ENCODE measurements around the gene EPDR1.
"Not testable (repeated sequence)": the region's sequence is repeated elsewhere in the genome, so short reads cannot be mapped to it uniquely, and the experiment has no call there.

Gene EPDR1

GRCh38 chr7:37944737-37945054 lies 24.3 kb downstream of the EPDR1 start:
- H3K4me3 ChIP-seq (ENCODE audit: insufficient read length, low read depth) = no peak overlapping the region
- no peak overlapping the region for H3K9ac ChIP-seq (ENCODE audit: insufficient read length, low read depth)
- DNase-seq (ENCODE audit: low read depth, low spot score) = no peak
- TF ChIP-seq SUZ12 (IDR thresholded peaks at IDR 0.05; ENCODE audit: extremely low read depth, insufficient read depth, insufficient read length) (no peak), YY1 (IDR thresholded peaks at IDR 0.05; ENCODE audit: insufficient read depth, insufficient read length) (no peak), ZNF274 (IDR thresholded peaks at IDR 0.05; ENCODE audit: low read depth, low read length) (no peak)
- no peaks in the 10 kb centered on the region for H3K27me3 ChIP-seq (ENCODE audit: insufficient read depth, insufficient read length)
- H3K36me3 ChIP-seq (ENCODE audit: insufficient read depth, insufficient read length, low read length) = peaks cover 13% of the 10 kb centered on the region
- no peaks in the 10 kb centered on the region for H3K4me1 ChIP-seq (ENCODE audit: insufficient read depth, insufficient read length)
- H3K9me3 ChIP-seq (ENCODE audit: insufficient read depth, low read length) = no peaks in the 10 kb centered on the region

- Histone ChIP-seq H3K9ac (ENCODE audit: insufficient read length, low read depth) (no peak overlapping the region), H3K4me3 (ENCODE audit: insufficient read length, low read depth) (no peak overlapping the region), H3K4me1 (ENCODE audit: insufficient read depth, insufficient read length) (no peaks in the 10 kb centered on the region), H3K36me3 (ENCODE audit: insufficient read depth, insufficient read length, low read length) (peaks cover 17% of the 10 kb centered on the region), H3K27me3 (ENCODE audit: insufficient read depth, insufficient read length) (no peaks in the 10 kb centered on the region), H3K9me3 (ENCODE audit: insufficient read depth, low read length) (no peaks in the 10 kb centered on the region)
- TF ChIP-seq ZNF274 (IDR thresholded peaks at IDR 0.05; ENCODE audit: low read depth, low read length) (no peak), SUZ12 (IDR thresholded peaks at IDR 0.05; ENCODE audit: extremely low read depth, insufficient read depth, insufficient read length) (no peak), YY1 (IDR thresholded peaks at IDR 0.05; ENCODE audit: insufficient read depth, insufficient read length) (no peak)
- DNase-seq (ENCODE audit: low read depth, low spot score) = no peak
Observed at GRCh38 chr7:37945336-37945735, 24.9 kb downstream of the EPDR1 start.

- H3K27me3 ChIP-seq (ENCODE audit: insufficient read depth, insufficient read length) = no peaks in the 10 kb centered on the region
- no peak for DNase-seq (ENCODE audit: low read depth, low spot score)
- no peak overlapping the region for H3K9ac ChIP-seq (ENCODE audit: insufficient read length, low read depth)
- no peaks in the 10 kb centered on the region for H3K9me3 ChIP-seq (ENCODE audit: insufficient read depth, low read length)
- H3K36me3 ChIP-seq (ENCODE audit: insufficient read depth, insufficient read length, low read length) = peaks cover 30% of the 10 kb centered on the region
- no peaks in the 10 kb centered on the region for H3K4me1 ChIP-seq (ENCODE audit: insufficient read depth, insufficient read length)
- TF ChIP-seq YY1 (IDR thresholded peaks at IDR 0.05; ENCODE audit: insufficient read depth, insufficient read length) = no peak
- no peak for TF ChIP-seq SUZ12 (IDR thresholded peaks at IDR 0.05; ENCODE audit: extremely low read depth, insufficient read depth, insufficient read length)
- no peak for TF ChIP-seq ZNF274 (IDR thresholded peaks at IDR 0.05; ENCODE audit: low read depth, low read length)
- H3K4me3 ChIP-seq (ENCODE audit: insufficient read length, low read depth) = no peak overlapping the region
Observed at GRCh38 chr7:37947138-37947940, 26.9 kb downstream of the EPDR1 start.

GRCh38 chr7:37947941-37948210 lies 27.4 kb downstream of the EPDR1 start:
- TF ChIP-seq SUZ12 (IDR thresholded peaks at IDR 0.05; ENCODE audit: extremely low read depth, insufficient read depth, insufficient read length) = no peak
- TF ChIP-seq YY1 (IDR thresholded peaks at IDR 0.05; ENCODE audit: insufficient read depth, insufficient read length) = no peak
- TF ChIP-seq ZNF274 (IDR thresholded peaks at IDR 0.05; ENCODE audit: low read depth, low read length) = no peak
- Histone ChIP-seq H3K9ac (ENCODE audit: insufficient read length, low read depth) (no peak overlapping the region), H3K4me1 (ENCODE audit: insufficient read depth, insufficient read length) (no peaks in the 10 kb centered on the region)

GRCh38 chr7:37952240-37952639 lies 31.8 kb downstream of the EPDR1 start:
- Histone ChIP-seq H3K9me3 (ENCODE audit: insufficient read depth, low read length) (no peaks in the 10 kb centered on the region), H3K4me3 (ENCODE audit: insufficient read length, low read depth) (no peak overlapping the region), H3K36me3 (ENCODE audit: insufficient read depth, insufficient read length, low read length) (peaks cover 33% of the 10 kb centered on the region), H3K4me1 (ENCODE audit: insufficient read depth, insufficient read length) (no peaks in the 10 kb centered on the region), H3K9ac (ENCODE audit: insufficient read length, low read depth) (no peak overlapping the region), H3K27me3 (ENCODE audit: insufficient read depth, insufficient read length) (no peaks in the 10 kb centered on the region)
- DNase-seq (ENCODE audit: low read depth, low spot score) = no peak
- TF ChIP-seq SUZ12 (IDR thresholded peaks at IDR 0.05; ENCODE audit: extremely low read depth, insufficient read depth, insufficient read length) (no peak), YY1 (IDR thresholded peaks at IDR 0.05; ENCODE audit: insufficient read depth, insufficient read length) (no peak), ZNF274 (IDR thresholded peaks at IDR 0.05; ENCODE audit: low read depth, low read length) (no peak)

More at GRCh38 chr7:37947941-37948210, 27.4 kb downstream of the EPDR1 start:
- H3K9me3 ChIP-seq (ENCODE audit: insufficient read depth, low read length) = no peaks in the 10 kb centered on the region
- H3K27me3 ChIP-seq (ENCODE audit: insufficient read depth, insufficient read length) = no peaks in the 10 kb centered on the region
- no peak for DNase-seq (ENCODE audit: low read depth, low spot score)
- H3K36me3 ChIP-seq (ENCODE audit: insufficient read depth, insufficient read length, low read length) = peaks cover 31% of the 10 kb centered on the region
- H3K4me3 ChIP-seq (ENCODE audit: insufficient read length, low read depth) = no peak overlapping the region

GRCh38 chr7:37954217-37954616 lies 33.8 kb downstream of the EPDR1 start:
- H3K9ac ChIP-seq (ENCODE audit: insufficient read length, low read depth); DNase-seq (ENCODE audit: low read depth, low spot score); H3K4me3 ChIP-seq (ENCODE audit: insufficient read length, low read depth); H3K9me3 ChIP-seq (ENCODE audit: insufficient read depth, low read length); H3K4me1 ChIP-seq (ENCODE audit: insufficient read depth, insufficient read length); H3K27me3 ChIP-seq (ENCODE audit: insufficient read depth, insufficient read length): not testable (repeated sequence)
- H3K36me3 ChIP-seq (ENCODE audit: insufficient read depth, insufficient read length, low read length) = peaks cover 25% of the 10 kb centered on the region

GRCh38 chr7:37956791-37957190 lies 36.4 kb downstream of the EPDR1 start:
- Histone ChIP-seq H3K36me3 (ENCODE audit: insufficient read depth, insufficient read length, low read length) (peaks cover 7% of the 10 kb centered on the region), H3K27me3 (ENCODE audit: insufficient read depth, insufficient read length) (no peaks in the 10 kb centered on the region), H3K9ac (ENCODE audit: insufficient read length, low read depth) (no peak overlapping the region), H3K9me3 (ENCODE audit: insufficient read depth, low read length) (no peaks in the 10 kb centered on the region), H3K4me1 (ENCODE audit: insufficient read depth, insufficient read length) (no peaks in the 10 kb centered on the region), H3K4me3 (ENCODE audit: insufficient read length, low read depth) (no peak overlapping the region)
- DNase-seq (ENCODE audit: low read depth, low spot score) = no peak
- TF ChIP-seq SUZ12 (IDR thresholded peaks at IDR 0.05; ENCODE audit: extremely low read depth, insufficient read depth, insufficient read length) (no peak), ZNF274 (IDR thresholded peaks at IDR 0.05; ENCODE audit: low read depth, low read length) (no peak), YY1 (IDR thresholded peaks at IDR 0.05; ENCODE audit: insufficient read depth, insufficient read length) (no peak)
